CD14-positive monocyte (primary cell): ENCODE data around the gene CDCA3. TPM values are rescaled to one million over a fixed set of nuclear protein-coding genes. Genes with fewer than 3 reads are reported as not detected.

Experiments used
- DNase-seq, 3 donors: peaks; one replicate each; pipeline ENCODE4 v3.0.0-alpha.2; 2011 to 2022
- H2AFZ ChIP-seq: 2 replicates; pipeline ENCODE4 v1.6.0; 2012; ENCODE audit warnings: mild to moderate bottlenecking, low read depth, low read length, inconsistent platforms; ENCODE audit not compliant: insufficient read depth, poor library complexity, severe bottlenecking
- H3K27ac ChIP-seq, 2 donors: 1 replicate in 1 of 2; 2 replicates in 1 of 2; pipeline ENCODE4 v1.5.1; 2012 to 2013; ENCODE audit warnings: low read length in 2 of 2, control low read depth in 1 of 2, inconsistent platforms in 1 of 2, low read depth in 1 of 2, mild to moderate bottlenecking in 1 of 2
- H3K27me3 ChIP-seq, 2 donors: one replicate each; pipeline versions ENCODE4 v1.6.0 to v1.6.1; 2011 to 2013; ENCODE audit warnings: low read length in 2 of 2; ENCODE audit not compliant: control insufficient read depth in 2 of 2, insufficient read depth in 2 of 2
- H3K36me3 ChIP-seq, 2 donors: replicated peaks in 1 of 2; 1 replicate in 1 of 2; 2 replicates in 1 of 2; pipeline versions ENCODE4 v1.5.1 to v1.6.1; 2012 to 2013; ENCODE audit warnings: low read length in 2 of 2, control low read depth in 1 of 2, inconsistent platforms in 1 of 2, mild to moderate bottlenecking in 1 of 2; ENCODE audit not compliant: insufficient read depth in 2 of 2, control insufficient read depth in 1 of 2
- H3K4me1 ChIP-seq, 2 donors: 1 replicate in 1 of 2; 2 replicates in 1 of 2; pipeline versions ENCODE4 v1.5.1 to v1.6.1; 2012 to 2013; ENCODE audit warnings: low read length in 2 of 2, control low read depth in 1 of 2, inconsistent platforms in 1 of 2, mild to moderate bottlenecking in 1 of 2, moderate library complexity in 1 of 2; ENCODE audit not compliant: insufficient read depth in 2 of 2, control insufficient read depth in 1 of 2
- H3K4me2 ChIP-seq: replicated peaks from 2 replicates; pipeline ENCODE3; 2012; ENCODE audit warnings: low read length, moderate library complexity, mild to moderate bottlenecking; ENCODE audit not compliant: poor library complexity, severe bottlenecking; ENCODE audit errors: extremely low read depth
- H3K4me3 ChIP-seq, 3 experiments: fragments of 200-600 bp in 1 of 3; sonication (generic) in 1 of 3; replicated peaks in 1 of 3; 1 replicate in 2 of 3; 2 replicates in 1 of 3; pipeline ENCODE4 v1.5.1; 2011 to 2013; ENCODE audit warnings: low read length in 3 of 3, mild to moderate bottlenecking in 3 of 3, control low read depth in 2 of 3, low read depth in 2 of 3, inconsistent platforms in 1 of 3, moderate library complexity in 1 of 3
- H3K79me2 ChIP-seq: 2 replicates; pipeline ENCODE4 v1.6.0; 2012; ENCODE audit warnings: mild to moderate bottlenecking, control low read depth, inconsistent platforms, low read length, moderate library complexity; ENCODE audit not compliant: insufficient read depth
- H3K9ac ChIP-seq: 2 replicates; pipeline ENCODE4 v1.6.0; 2017; ENCODE audit warnings: low read length, mild to moderate bottlenecking; ENCODE audit not compliant: insufficient read depth, poor library complexity, severe bottlenecking
- H3K9me3 ChIP-seq, 2 donors: replicated peaks in 1 of 2; 1 replicate in 1 of 2; 2 replicates in 1 of 2; pipeline versions ENCODE4 v1.5.1 to v1.6.1; 2012 to 2013; ENCODE audit warnings: low read length in 2 of 2, control low read depth in 1 of 2; ENCODE audit not compliant: control insufficient read depth in 1 of 2, insufficient read depth in 1 of 2
- H4K20me1 ChIP-seq: 2 replicates; pipeline ENCODE4 v1.6.0; 2012; ENCODE audit warnings: mild to moderate bottlenecking, low read length, control low read depth, moderate library complexity; ENCODE audit not compliant: insufficient read depth
- H3K27ac Mint-ChIP-seq, 7 donors: one replicate each; pipeline ENCODE4 v1.8.0; 2020; ENCODE audit warnings: mild to moderate bottlenecking in 7 of 7, mixed read lengths in 7 of 7, moderate library complexity in 6 of 7, inconsistent platforms in 2 of 7
- H3K27me3 Mint-ChIP-seq, 3 donors: one replicate each; pipeline ENCODE4 v1.8.0; 2021 to 2022; ENCODE audit warnings: low read depth in 3 of 3, mild to moderate bottlenecking in 3 of 3, mixed read lengths in 3 of 3, moderate library complexity in 3 of 3, inconsistent platforms in 1 of 3
- H3K36me3 Mint-ChIP-seq, 2 donors: one replicate each; pipeline ENCODE4 v1.8.0; 2020; ENCODE audit warnings: mixed read lengths in 2 of 2, inconsistent platforms in 1 of 2, mild to moderate bottlenecking in 1 of 2
- H3K4me1 Mint-ChIP-seq: one replicate; pipeline ENCODE4 v1.8.0; 2020; ENCODE audit warnings: mild to moderate bottlenecking, mixed read lengths
- H3K4me3 Mint-ChIP-seq, 2 donors: one replicate each; pipeline ENCODE4 v1.8.0; 2020; ENCODE audit warnings: mild to moderate bottlenecking in 2 of 2, mixed read lengths in 2 of 2, moderate library complexity in 1 of 2
- H3K9me3 Mint-ChIP-seq, 7 donors: one replicate each; pipeline ENCODE4 v1.8.0; 2020 to 2022; ENCODE audit warnings: mixed read lengths in 7 of 7, mild to moderate bottlenecking in 6 of 7, moderate library complexity in 6 of 7, inconsistent platforms in 2 of 7
- CTCF ChIP-seq: fragments of 200-600 bp; IDR thresholded peaks from one replicate; pipeline ENCODE4 v1.8.0; 2022; ENCODE audit warnings: antibody characterized with exemption, mild to moderate bottlenecking
- WGBS: methylation state at CpG from one replicate; pipeline ENCODE4 v1.1.5; 2013; ENCODE audit warnings: missing lambda C conversion rate; ENCODE audit not compliant: insufficient coverage; 5-methylcytosine and 5-hydroxymethylcytosine counted together
- intact Hi-C, 2 donors: fragments of 100-400 bp; cut with micrococcal nuclease; formaldehyde crosslinking; loops; one replicate each; pipeline versions ENCODE4 v1.15.0 to v1.15.1; 2023
- polyA plus RNA-seq, 3 donors: library from polyadenylated mRNA; depleted of rRNA in 1 of 3; unstranded in 2 of 3; stranded (reverse) in 1 of 3; fragments of 300-500 nt in 2 of 3; fragments of >200 nt in 1 of 3; fragmentation: Illumina TruSeq in 2 of 3; gene quantifications; 1 replicate in 2 of 3; 2 replicates in 1 of 3; pipeline ENCODE4 v1.2.3, GENCODE V29; 2012 to 2021

The CDCA3 gene
- polyA plus RNA-seq, 3 donors = 0.57 to 0.61 (median 0.59) TPM

GRCh38 chr12:6817662-6818157 is 33.4 kb downstream of the CDCA3 start:
- H3K9me3 ChIP-seq = no peaks in the 10 kb centered on the region
- DNase-seq = peak in 1 of 3 donors; percentile 3
- no peak overlapping the region for H3K4me3 ChIP-seq
- H3K9ac ChIP-seq = no peak overlapping the region
- TF ChIP-seq CTCF = no peak
- peaks cover 58% of the 10 kb centered on the region for H4K20me1 ChIP-seq
- no peak overlapping the region for H3K27ac Mint-ChIP-seq
- H3K27me3 ChIP-seq = peaks cover 0 to 6% of the 10 kb centered on the region in 2 donors
- peaks cover 60 to 66% of the 10 kb centered on the region in 2 donors for H3K36me3 Mint-ChIP-seq
- peaks cover 33% of the 10 kb centered on the region for H3K4me1 Mint-ChIP-seq
- H3K79me2 ChIP-seq = peaks cover 5% of the 10 kb centered on the region
- H2AFZ ChIP-seq = no peak overlapping the region
- H3K9me3 Mint-ChIP-seq = peaks cover 0 to 2% (median 0%) of the 10 kb centered on the region in 7 donors
- no peak overlapping the region for H3K27ac ChIP-seq
- peaks cover 2 to 3% (median 3%) of the 10 kb centered on the region in 3 donors for H3K27me3 Mint-ChIP-seq
- intact Hi-C loops = no loop called here
- whole genome bisulfite sequencing = 86% methylated on average over 17 of the region's 20 CpGs
- no peak overlapping the region for H3K4me3 Mint-ChIP-seq
- peaks cover 23 to 34% of the 10 kb centered on the region in 2 donors for H3K4me1 ChIP-seq
- H3K36me3 ChIP-seq = peaks cover 60 to 66% of the 10 kb centered on the region in 2 donors
- no peak overlapping the region for H3K4me2 ChIP-seq

- Histone ChIP-seq H3K9me3 (no peaks in the 10 kb centered on the region), H3K27ac (no peak overlapping the region), H3K36me3 (peaks cover 60 to 66% of the 10 kb centered on the region in 2 donors), H3K4me2 (no peak overlapping the region), H3K79me2 (peaks cover 2% of the 10 kb centered on the region), H2AFZ (no peak overlapping the region), H4K20me1 (peaks cover 62% of the 10 kb centered on the region), H3K27me3 (peaks cover 0 to 2% of the 10 kb centered on the region in 2 donors), H3K9ac (no peak overlapping the region), H3K4me1 (peaks cover 25 to 34% of the 10 kb centered on the region in 2 donors), H3K4me3 (no peak overlapping the region)
- peaks cover 60 to 66% of the 10 kb centered on the region in 2 donors for H3K36me3 Mint-ChIP-seq
- intact Hi-C loops = no loop called here
- no peak overlapping the region for H3K27ac Mint-ChIP-seq
- TF ChIP-seq CTCF = no peak
- 98% methylated on average over 7 of the region's 8 CpGs for WGBS
- peak in 1 of 3 donors; percentile 1 for DNase-seq
- H3K27me3 Mint-ChIP-seq = peaks cover 0 to 2% (median 1%) of the 10 kb centered on the region in 3 donors
- H3K4me1 Mint-ChIP-seq = peaks cover 33% of the 10 kb centered on the region
- peaks cover 0 to 2% (median 0%) of the 10 kb centered on the region in 7 donors for H3K9me3 Mint-ChIP-seq
- no peak overlapping the region for H3K4me3 Mint-ChIP-seq
Observed at GRCh38 chr12:6817098-6817497, 34.0 kb downstream of the CDCA3 start.
